DOHH2 (cell line): ENCODE measurements around the gene ZNF24.

Source experiments
- H3F3A ChIP-seq: fragments of 200-600 bp; sonication (generic), shearing (Covaris generic); 2 replicates; pipeline ENCODE4 v1.6.0; 2016; ENCODE audit warnings: antibody characterized with exemption, mild to moderate bottlenecking; ENCODE audit not compliant: control insufficient read depth, insufficient read depth
- H3K27ac ChIP-seq: fragments of 200-600 bp; sonication (generic); 2 replicates; pipeline ENCODE4 v1.5.1; 2014; ENCODE audit warnings: low read depth, mild to moderate bottlenecking, low read length, moderate library complexity
- H3K27me3 ChIP-seq: fragments of 200-600 bp; sonication (generic); 2 replicates; pipeline ENCODE4 v1.6.1; 2014; ENCODE audit warnings: mild to moderate bottlenecking, low read length, mixed read lengths; ENCODE audit not compliant: control insufficient read depth
- H3K36me3 ChIP-seq: fragments of 200-600 bp; sonication (generic); 2 replicates; pipeline ENCODE4 v1.6.1; 2014; ENCODE audit warnings: mild to moderate bottlenecking, low read length, moderate library complexity, mixed read lengths; ENCODE audit not compliant: control insufficient read depth
- H3K4me1 ChIP-seq: fragments of 200-600 bp; sonication (generic); 2 replicates; pipeline ENCODE4 v1.6.1; 2014; ENCODE audit warnings: mild to moderate bottlenecking, low read length, mixed read lengths; ENCODE audit not compliant: control insufficient read depth
- H3K4me2 ChIP-seq: fragments of 200-600 bp; sonication (generic); 2 replicates; pipeline ENCODE4 v1.6.0; 2014; ENCODE audit warnings: mild to moderate bottlenecking, low read length, moderate library complexity
- H3K4me3 ChIP-seq: fragments of 200-600 bp; sonication (generic); 2 replicates; pipeline ENCODE4 v1.5.1; 2014; ENCODE audit warnings: mild to moderate bottlenecking, low read length, mixed read lengths
- H3K79me2 ChIP-seq: fragments of 200-600 bp; sonication (generic); 2 replicates; pipeline ENCODE4 v1.6.1; 2014; ENCODE audit warnings: mild to moderate bottlenecking, low read length, mixed read lengths; ENCODE audit not compliant: control insufficient read depth
- H3K9me2 ChIP-seq: fragments of 200-600 bp; sonication (generic); replicated peaks from 2 replicates; pipeline ENCODE4 v1.6.1; 2014; ENCODE audit warnings: mild to moderate bottlenecking, low read length, mixed read lengths; ENCODE audit not compliant: control insufficient read depth
- H3K9me3 ChIP-seq: fragments of 200-600 bp; sonication (generic); 2 replicates; pipeline ENCODE4 v1.6.1; 2014; ENCODE audit warnings: antibody characterized with exemption, low read length, mixed read lengths; ENCODE audit not compliant: control insufficient read depth, insufficient read depth
- H4K20me1 ChIP-seq: fragments of 200-600 bp; sonication (generic); 2 replicates; pipeline ENCODE4 v1.6.0; 2014; ENCODE audit warnings: low read depth, mild to moderate bottlenecking, antibody characterized with exemption, low read length, moderate library complexity; ENCODE audit not compliant: control insufficient read depth, insufficient read depth
- CTCF ChIP-seq: fragments of 200-600 bp; sonication (generic); IDR thresholded peaks from one replicate; pipeline ENCODE4 v1.5.1; 2014; ENCODE audit warnings: antibody characterized with exemption, mild to moderate bottlenecking, low read depth, low read length; ENCODE audit not compliant: poor library complexity, severe bottlenecking
- EZH2phosphoT487 ChIP-seq: fragments of 200-600 bp; sonication (generic); IDR thresholded peaks from 2 replicates; pipeline ENCODE4 v1.6.1; 2017; ENCODE audit warnings: borderline replicate concordance, mild to moderate bottlenecking, antibody characterized with exemption, low read length, moderate library complexity, mixed read lengths

The ZNF24 gene

GRCh38 chr18:35331367-35332087 lies 12.7 kb downstream of the ZNF24 start:
- 0 out of 2 replicates have a peak, but pooled peaks cover 3% of the 10 kb centered on the region for H3F3A ChIP-seq
- H3K4me2 ChIP-seq, result no peak overlapping the region
- H3K27ac ChIP-seq, result no peak overlapping the region
- H3K4me1 ChIP-seq, result no peaks in the 10 kb centered on the region
- no peak overlapping the region for H3K4me3 ChIP-seq
- H3K36me3 ChIP-seq, result peaks cover 45% of the 10 kb centered on the region
- TF ChIP-seq CTCF (no peak), EZH2phosphoT487 (no peak)
- no peaks in the 10 kb centered on the region for H3K27me3 ChIP-seq
- no peaks in the 10 kb centered on the region for H4K20me1 ChIP-seq
- peaks cover 8% of the 10 kb centered on the region for H3K79me2 ChIP-seq
- H3K9me3 ChIP-seq, result no peaks in the 10 kb centered on the region
- H3K9me2 ChIP-seq, result no peaks in the 10 kb centered on the region

- Histone ChIP-seq H3K9me3 (no peaks in the 10 kb centered on the region), H3K4me1 (no peaks in the 10 kb centered on the region), H3F3A (0 out of 2 replicates have a peak, but pooled peaks cover 3% of the 10 kb centered on the region), H4K20me1 (no peaks in the 10 kb centered on the region), H3K4me3 (no peak overlapping the region), H3K79me2 (no peaks in the 10 kb centered on the region), H3K27ac (no peak overlapping the region), H3K4me2 (no peak overlapping the region), H3K27me3 (no peaks in the 10 kb centered on the region), H3K9me2 (no peaks in the 10 kb centered on the region), H3K36me3 (peaks cover 20% of the 10 kb centered on the region)
- TF ChIP-seq CTCF (no peak), EZH2phosphoT487 (no peak)
Observed at GRCh38 chr18:35328868-35329267, 15.4 kb downstream of the ZNF24 start.

GRCh38 chr18:35326695-35327387 lies 17.4 kb downstream of the ZNF24 start:
- H3K9me2 ChIP-seq, result no peaks in the 10 kb centered on the region
- H3K9me3 ChIP-seq, result no peaks in the 10 kb centered on the region
- H3K4me1 ChIP-seq, result no peaks in the 10 kb centered on the region
- no peak overlapping the region for H3K27ac ChIP-seq
- TF ChIP-seq EZH2phosphoT487 (no peak), CTCF (no peak)
- H3K36me3 ChIP-seq, result no peaks in the 10 kb centered on the region; the same call in 1 of the 2 replicates
- no peaks in the 10 kb centered on the region for H3K79me2 ChIP-seq
- no peaks in the 10 kb centered on the region for H4K20me1 ChIP-seq
- no peak overlapping the region for H3K4me2 ChIP-seq
- no peaks in the 10 kb centered on the region for H3K27me3 ChIP-seq
- no peak overlapping the region for H3K4me3 ChIP-seq
- no peaks in the 10 kb centered on the region for H3F3A ChIP-seq
